ENCODE results near the gene GRAMD4.

The GRAMD4 gene

GRCh38 chr22:46594947-46595298 lies 25.3 kb upstream of the GRAMD4 start:
- Mint-ChIP-seq H3K4me1 (peaks cover 32% of the 10 kb centered on the region), H3K9me3 (no peaks in the 10 kb centered on the region), H3K4me3 (no peak overlapping the region), H3K27ac (no peak overlapping the region), H3K27me3 (ENCODE audit: low read depth, poor library complexity) (peaks cover 6% of the 10 kb centered on the region), H3K36me3 (ENCODE audit: low read depth) (no peaks in the 10 kb centered on the region)
- TF ChIP-seq CTCF (IDR thresholded peaks at IDR 0.05) = no peak
- DNase-seq = no peak

GRCh38 chr22:46595545-46595944 lies 24.6 kb upstream of the GRAMD4 start:
- Mint-ChIP-seq H3K27me3 (ENCODE audit: low read depth, poor library complexity) (peaks cover 6% of the 10 kb centered on the region), H3K9me3 (no peaks in the 10 kb centered on the region), H3K27ac (no peak overlapping the region), H3K36me3 (ENCODE audit: low read depth) (no peaks in the 10 kb centered on the region), H3K4me1 (peaks cover 26% of the 10 kb centered on the region), H3K4me3 (no peak overlapping the region)
- no peak for TF ChIP-seq CTCF (IDR thresholded peaks at IDR 0.05)
- no peak for DNase-seq

GRCh38 chr22:46596032-46596441 lies 24.1 kb upstream of the GRAMD4 start:
- Mint-ChIP-seq H3K4me1 (peaks cover 21% of the 10 kb centered on the region), H3K4me3 (no peak overlapping the region), H3K27me3 (ENCODE audit: low read depth, poor library complexity) (peaks cover 6% of the 10 kb centered on the region), H3K9me3 (no peaks in the 10 kb centered on the region), H3K36me3 (ENCODE audit: low read depth) (no peaks in the 10 kb centered on the region), H3K27ac (no peak overlapping the region)
- TF ChIP-seq CTCF (IDR thresholded peaks at IDR 0.05) = no peak
- DNase-seq = no peak

- H3K27ac Mint-ChIP-seq = no peak overlapping the region
Observed at GRCh38 chr22:46596819-46597218, 23.4 kb upstream of the GRAMD4 start.

GRCh38 chr22:46598224-46598623 lies 22.0 kb upstream of the GRAMD4 start:
- no peaks in the 10 kb centered on the region for H3K36me3 Mint-ChIP-seq (ENCODE audit: low read depth)
- no peak for TF ChIP-seq CTCF (IDR thresholded peaks at IDR 0.05)
- H3K27me3 Mint-ChIP-seq (ENCODE audit: low read depth, poor library complexity) = peaks cover 6% of the 10 kb centered on the region
- peaks cover 6% of the 10 kb centered on the region for H3K4me1 Mint-ChIP-seq
- no peak for DNase-seq
- H3K4me3 Mint-ChIP-seq = no peak overlapping the region
- H3K27ac Mint-ChIP-seq = peak overlapping the region; percentile 89
- H3K9me3 Mint-ChIP-seq = no peaks in the 10 kb centered on the region

More at GRCh38 chr22:46596819-46597218, 23.4 kb upstream of the GRAMD4 start:
- no peak for TF ChIP-seq CTCF (IDR thresholded peaks at IDR 0.05)
- Mint-ChIP-seq H3K4me3 (no peak overlapping the region), H3K27me3 (ENCODE audit: low read depth, poor library complexity) (peaks cover 7% of the 10 kb centered on the region), H3K36me3 (ENCODE audit: low read depth) (no peaks in the 10 kb centered on the region), H3K4me1 (peaks cover 19% of the 10 kb centered on the region), H3K9me3 (no peaks in the 10 kb centered on the region)
- DNase-seq = no peak

- no peak for DNase-seq
- H3K4me3 Mint-ChIP-seq = no peak overlapping the region
- H3K4me1 Mint-ChIP-seq = peaks cover 9% of the 10 kb centered on the region
- peaks cover 10% of the 10 kb centered on the region for H3K27me3 Mint-ChIP-seq (ENCODE audit: low read depth, poor library complexity)
- H3K27ac Mint-ChIP-seq = no peak overlapping the region
- H3K9me3 Mint-ChIP-seq = peaks cover 3% of the 10 kb centered on the region
- TF ChIP-seq CTCF (IDR thresholded peaks at IDR 0.05) = no peak
- peaks cover 3% of the 10 kb centered on the region for H3K36me3 Mint-ChIP-seq (ENCODE audit: low read depth)
Observed at GRCh38 chr22:46598737-46599424, 21.3 kb upstream of the GRAMD4 start.
